ENCODE results near the gene SREK1IP1.

Gene SREK1IP1

GRCh38 chr5:64768358-64769312 is at the start of gene SREK1IP1, which contains the start of gene CWC27:
SREK1IP1 (minus strand) TSS chr5:64768691; CDS start chr5:64768517, 174 bp downstream.
CWC27 (plus strand) TSS chr5:64768930; CDS start chr5:64769147, 217 bp downstream.
- peak; percentile 65 to 69 for DNase-seq (ENCODE audit: low read depth in 2 of 2)

GRCh38 chr5:64818245-64818644 is 49.8 kb upstream of the SREK1IP1 start:
- DNase-seq (ENCODE audit: low read depth in 2 of 2), result no peak

GRCh38 chr5:64814073-64814472 is 45.6 kb upstream of the SREK1IP1 start:
- DNase-seq (ENCODE audit: low read depth in 2 of 2), result no peak

GRCh38 chr5:64811050-64811640 is 42.7 kb upstream of the SREK1IP1 start:
- DNase-seq (ENCODE audit: low read depth in 2 of 2), result no peak

GRCh38 chr5:64807520-64807919 is 39.0 kb upstream of the SREK1IP1 start:
- DNase-seq (ENCODE audit: low read depth in 2 of 2), result no peak

- no peak for DNase-seq (ENCODE audit: low read depth in 2 of 2)
These were observed 38.0 kb upstream of the SREK1IP1 start for GRCh38 chr5:64806537-64806936.

- DNase-seq (ENCODE audit: low read depth in 2 of 2), result no peak
These were observed 32.4 kb upstream of the SREK1IP1 start for GRCh38 chr5:64800926-64801325.

GRCh38 chr5:64796301-64796700 is 27.8 kb upstream of the SREK1IP1 start:
- DNase-seq (ENCODE audit: low read depth in 2 of 2), result no peak

- DNase-seq (ENCODE audit: low read depth in 2 of 2), result no peak
These were observed 25.7 kb upstream of the SREK1IP1 start for GRCh38 chr5:64794053-64794770.

- no peak for DNase-seq (ENCODE audit: low read depth in 2 of 2)
These were observed 24.0 kb upstream of the SREK1IP1 start for GRCh38 chr5:64792469-64792868.

GRCh38 chr5:64790210-64790609 is 21.7 kb upstream of the SREK1IP1 start:
- no peak for DNase-seq (ENCODE audit: low read depth in 2 of 2)

- no peak for DNase-seq (ENCODE audit: low read depth in 2 of 2)
These were observed 21.0 kb upstream of the SREK1IP1 start for GRCh38 chr5:64789457-64789856.

GRCh38 chr5:64788156-64788555 is 19.7 kb upstream of the SREK1IP1 start:
- no peak for DNase-seq (ENCODE audit: low read depth in 2 of 2)

GRCh38 chr5:64786372-64786771 is 17.9 kb upstream of the SREK1IP1 start:
- DNase-seq (ENCODE audit: low read depth in 2 of 2), result no peak

- DNase-seq (ENCODE audit: low read depth in 2 of 2), result peak; percentile 46 to 48
These were observed 16.0 kb upstream of the SREK1IP1 start for GRCh38 chr5:64784451-64785025.

- DNase-seq (ENCODE audit: low read depth in 2 of 2), result no peak
These were observed 6.8 kb upstream of the SREK1IP1 start for GRCh38 chr5:64775291-64775690.

GRCh38 chr5:64773533-64773932 is 5.0 kb upstream of the SREK1IP1 start:
- no peak for DNase-seq (ENCODE audit: low read depth in 2 of 2)

GRCh38 chr5:64771736-64772135 is 3.2 kb upstream of the SREK1IP1 start:
- DNase-seq (ENCODE audit: low read depth in 2 of 2), result no peak

- DNase-seq (ENCODE audit: low read depth in 2 of 2), result no peak
These were observed 1.4 kb upstream of the SREK1IP1 start for GRCh38 chr5:64769855-64770254.

- DNase-seq (ENCODE audit: low read depth in 2 of 2), result no peak
These were observed 533 bp downstream of the SREK1IP1 start for GRCh38 chr5:64767959-64768357.

- DNase-seq (ENCODE audit: low read depth in 2 of 2), result no peak
These were observed 1.6 kb downstream of the SREK1IP1 start for GRCh38 chr5:64766941-64767340.

All from stimulated activated CD8-positive, alpha-beta memory T cell treated with anti-CD3 and anti-CD28 coated beads, Interleukin-7, amount 100 ng/mL, for 4 hours (primary cell).